ENCODE data around the gene ATF6.
A peak's percentile ranks its signal among the peaks of the same experiment; 100 is the strongest.

ATF6 gene

DNA sequence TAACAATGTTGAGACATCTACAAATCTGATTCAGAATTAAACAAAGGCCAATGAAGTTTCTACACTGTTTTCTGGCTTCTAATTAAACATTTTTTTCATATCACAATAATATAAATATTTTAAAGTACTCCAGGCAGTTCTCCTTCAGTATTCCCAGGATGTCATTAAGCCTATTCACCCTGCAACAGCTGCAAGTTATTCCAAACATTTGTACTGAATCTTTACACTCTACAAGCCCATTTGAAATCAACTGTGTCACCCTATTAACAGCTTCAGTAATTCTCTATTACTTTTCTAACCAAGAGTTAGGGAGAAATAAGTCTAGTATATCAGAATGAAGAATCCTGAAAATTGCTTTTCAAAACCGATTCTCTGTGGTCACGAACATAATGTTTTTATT, 133.0 kb downstream of the ATF6 start:
- DNase-seq, result no peak

DNA sequence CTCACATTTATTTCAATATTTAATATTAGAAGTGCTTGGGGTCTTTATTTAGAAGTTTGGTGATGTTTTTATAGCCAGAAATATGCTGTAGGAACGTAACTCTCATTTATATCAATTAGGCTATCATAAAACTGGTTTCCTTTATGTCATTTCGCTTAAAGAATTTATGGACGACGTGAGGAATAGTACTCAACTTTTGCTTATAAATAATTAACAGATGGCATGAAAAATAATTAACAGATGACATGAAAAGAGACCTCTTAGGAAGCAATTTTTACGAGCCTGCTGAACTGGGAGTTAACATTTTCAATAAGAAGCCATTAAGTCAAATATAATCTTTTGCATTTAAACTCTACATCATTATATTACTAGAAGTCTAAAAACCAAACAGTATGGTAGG, 134.0 kb downstream of the ATF6 start:
- no peak for DNase-seq

DNA sequence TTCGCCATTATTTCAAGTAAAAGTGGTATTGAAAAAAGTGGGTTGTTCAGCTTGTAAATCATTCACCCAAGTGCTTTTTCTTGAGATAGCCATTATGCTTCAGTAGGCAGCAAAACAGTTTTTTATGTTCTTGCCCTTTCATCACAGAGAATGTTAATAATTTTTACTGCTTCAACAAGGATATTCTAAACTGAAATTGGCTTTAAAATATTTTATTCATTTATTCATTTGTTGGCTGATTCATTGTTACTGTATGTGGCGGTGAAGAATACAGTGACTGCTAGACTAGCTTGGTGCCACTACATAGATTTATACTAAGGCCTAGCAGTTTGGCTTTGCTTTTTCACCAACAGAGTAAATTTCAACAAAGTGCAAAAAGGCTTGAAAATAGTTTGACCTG, 136.1 kb downstream of the ATF6 start:
- DNase-seq, result no peak

DNA sequence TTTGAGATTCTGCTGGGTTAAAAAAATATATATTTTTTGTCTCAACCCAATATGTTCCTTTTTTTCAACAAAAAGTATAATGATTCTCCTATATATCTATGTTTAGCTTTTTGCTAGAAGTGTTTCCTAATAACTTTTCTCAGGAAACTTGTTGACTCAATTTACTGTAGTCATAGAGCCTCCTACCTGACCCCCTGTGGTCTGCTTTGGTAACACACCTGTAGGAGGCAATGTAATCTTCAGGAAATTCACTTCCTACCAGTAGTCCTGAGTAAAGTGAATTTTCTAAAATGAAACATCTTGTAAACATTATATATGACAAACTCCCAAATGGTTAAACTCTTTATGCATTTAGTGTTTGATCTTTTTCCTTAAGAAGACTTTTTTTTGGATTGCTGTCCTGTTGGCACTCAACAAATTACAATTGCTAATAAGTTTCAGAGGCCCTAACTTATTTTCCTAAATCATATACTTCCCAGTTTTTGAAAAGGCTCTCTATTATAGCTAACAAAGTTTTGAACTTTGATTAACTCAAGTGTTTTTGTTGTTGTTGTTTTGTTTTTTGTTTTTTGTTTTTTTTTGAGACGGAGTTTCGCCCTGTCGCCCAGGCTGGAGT, 139.3 kb downstream of the ATF6 start:
- DNase-seq, result peak; percentile 55

DNA sequence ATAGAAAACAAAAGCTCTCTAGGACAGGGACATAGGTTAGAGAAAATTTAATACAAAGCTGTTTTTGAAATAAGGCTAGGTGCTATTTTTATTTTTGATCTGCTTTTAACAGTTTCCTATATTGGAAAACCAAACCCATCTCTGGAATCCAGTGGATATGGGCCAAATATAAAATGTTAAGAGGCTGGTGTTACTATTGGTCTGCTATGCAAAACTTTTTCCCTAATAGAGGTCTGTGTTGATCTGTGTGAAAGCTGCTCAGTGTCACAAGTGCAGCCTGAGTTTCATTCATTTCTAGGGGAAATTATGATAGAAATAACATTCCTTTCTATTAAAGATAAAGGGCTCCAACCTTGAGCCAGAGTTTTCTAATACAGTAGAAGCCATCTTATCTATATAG, 141.1 kb downstream of the ATF6 start:
- no peak for DNase-seq

DNA sequence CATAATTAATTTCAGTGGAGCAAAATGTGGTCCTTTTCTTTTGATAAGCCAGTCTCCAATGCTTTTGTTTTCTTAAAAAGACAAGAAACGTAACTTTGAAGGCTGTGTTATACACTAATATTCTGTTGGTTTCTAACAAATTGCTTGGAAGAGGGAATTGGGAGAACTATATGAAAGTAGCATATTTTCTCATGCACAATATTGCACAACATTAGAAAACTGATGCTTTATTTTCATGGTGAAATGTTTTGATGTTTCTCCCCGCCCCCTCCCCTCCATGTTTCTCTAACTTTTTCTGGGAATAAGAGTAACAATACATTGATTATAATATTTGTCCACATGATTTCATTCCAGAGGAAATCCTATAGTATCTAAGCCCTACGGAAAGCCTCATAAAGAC, 142.1 kb downstream of the ATF6 start:
- DNase-seq, result no peak

DNA sequence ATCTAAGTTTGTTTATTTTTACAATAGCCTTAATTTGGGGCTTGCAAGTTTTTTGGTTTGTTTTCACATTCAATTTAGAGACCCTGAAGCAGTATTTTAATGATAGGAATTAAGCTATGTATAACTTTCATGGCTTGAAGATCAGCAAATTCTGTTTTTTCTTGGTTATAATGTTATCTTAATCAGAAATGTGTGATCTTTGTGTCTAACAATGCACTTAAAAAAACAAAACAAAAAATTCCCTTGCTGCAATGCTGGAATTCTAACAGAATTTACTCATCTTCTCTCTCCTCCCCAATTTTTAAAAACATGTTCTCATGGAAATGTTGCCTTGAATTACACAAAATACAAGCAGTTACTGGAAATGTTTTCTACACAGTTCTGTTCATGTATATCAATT, 144.5 kb downstream of the ATF6 start:
- no peak for DNase-seq

- DNase-seq, result no peak
Measured at GRCh38 chr1:161913482-161914140, 147.5 kb downstream of the ATF6 start.

DNA sequence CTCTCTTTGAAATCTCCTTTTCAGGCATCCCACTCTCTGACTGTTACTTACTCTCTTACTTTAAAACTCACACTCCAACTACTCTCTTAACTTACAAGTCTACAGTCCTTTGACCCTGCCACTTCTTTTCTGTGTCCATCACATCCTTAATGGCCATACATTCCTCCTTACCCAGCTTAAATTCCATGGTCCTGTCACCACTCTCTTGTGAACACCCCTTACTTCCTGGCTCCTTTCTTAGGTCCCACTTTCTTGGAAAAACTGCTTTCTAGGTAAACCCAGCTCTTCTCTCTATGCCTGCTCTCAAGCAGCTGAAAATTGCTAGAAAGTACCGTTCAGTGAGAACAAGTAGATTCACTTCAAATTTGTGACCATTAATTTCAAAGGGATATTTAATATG, 148.5 kb downstream of the ATF6 start:
- DNase-seq, result no peak

DNA sequence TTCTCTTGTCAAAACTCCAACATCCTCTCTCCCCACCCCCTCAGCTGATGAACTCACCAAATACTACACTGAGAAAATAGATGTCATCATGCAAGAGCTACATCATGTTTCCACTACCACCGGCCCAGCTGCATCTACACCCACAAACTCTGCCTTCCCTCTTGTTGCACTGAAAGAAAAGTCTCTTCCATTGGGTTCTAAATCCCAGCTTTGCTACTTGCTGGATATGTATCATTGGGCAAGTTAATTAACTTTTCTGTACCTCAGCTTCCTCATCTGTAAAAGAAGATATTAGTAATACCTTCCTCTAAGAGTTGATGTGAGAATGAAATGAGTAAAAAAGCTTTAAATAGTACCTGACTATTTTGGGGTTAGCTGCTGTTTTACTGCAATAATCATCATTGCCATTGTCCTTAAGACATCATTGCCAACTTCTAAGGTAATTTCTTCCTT, 149.0 kb downstream of the ATF6 start:
- DNase-seq, result no peak

GRCh38 chr1:161915978-161916377, 149.9 kb downstream of the ATF6 start:
- no peak for DNase-seq

- DNase-seq, result no peak
Measured at GRCh38 chr1:161919229-161919628, 153.1 kb downstream of the ATF6 start.

DNA sequence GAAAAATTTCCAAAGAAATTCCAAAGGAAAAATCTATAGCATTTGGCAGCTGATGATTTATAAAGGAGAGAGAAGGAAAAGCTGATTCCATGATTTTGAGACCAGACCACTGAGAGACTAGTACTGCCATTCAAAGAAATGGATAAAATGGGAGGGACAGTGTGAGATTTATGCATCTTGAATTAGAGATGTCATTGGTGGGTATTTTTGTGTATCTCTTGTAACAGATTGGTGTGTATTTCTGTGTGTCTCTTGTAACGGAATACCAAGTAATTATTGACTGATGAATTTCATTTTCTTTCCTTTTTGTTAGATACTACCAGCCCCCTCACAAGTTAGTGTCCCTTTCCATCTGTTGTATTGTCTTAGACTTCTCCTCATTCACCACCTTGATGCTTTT, 155.4 kb downstream of the ATF6 start:
- no peak for DNase-seq

DNA sequence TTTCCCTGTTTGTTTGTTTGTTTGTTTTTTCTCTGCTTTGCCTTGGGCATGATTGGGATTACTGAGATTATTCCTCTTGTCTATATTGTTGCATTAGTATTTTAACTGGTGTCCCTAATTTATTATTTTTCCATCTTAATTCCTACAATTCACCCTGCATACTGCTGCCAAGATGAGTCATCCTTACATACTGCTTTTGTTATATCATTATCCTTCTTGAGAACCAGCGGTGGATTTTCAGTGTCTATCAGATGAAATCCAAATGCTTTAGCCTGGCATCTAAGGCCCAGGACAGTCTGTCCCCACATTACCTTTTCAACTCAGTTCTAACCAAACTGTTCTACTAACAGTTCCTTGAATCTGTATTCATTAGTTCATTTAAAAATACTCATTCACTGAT, 155.9 kb downstream of the ATF6 start:
- DNase-seq, result no peak

DNA sequence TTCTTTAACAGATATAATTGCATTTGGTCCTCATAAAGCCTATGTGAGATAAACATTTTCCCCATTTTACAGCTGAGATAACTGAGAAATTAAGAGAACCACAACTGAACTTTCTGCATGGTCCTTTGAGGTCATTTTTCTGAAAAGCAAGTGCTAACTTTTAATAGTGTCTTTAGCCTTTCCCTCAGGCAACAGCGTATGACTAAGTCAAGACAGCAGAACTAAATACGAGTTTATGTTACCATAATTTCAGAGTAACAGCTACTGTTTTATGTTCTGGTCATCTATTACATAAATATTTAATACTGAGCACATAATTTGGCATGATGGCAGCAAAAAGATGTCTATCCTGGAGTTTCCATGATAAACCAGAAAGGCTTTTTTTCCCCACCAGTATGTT, 161.9 kb downstream of the ATF6 start:
- no peak for DNase-seq

GRCh38 chr1:161929137-161929536, 163.0 kb downstream of the ATF6 start:
- DNase-seq, result no peak

- no peak for DNase-seq
Measured at GRCh38 chr1:161930064-161930463, 163.9 kb downstream of the ATF6 start.

DNA sequence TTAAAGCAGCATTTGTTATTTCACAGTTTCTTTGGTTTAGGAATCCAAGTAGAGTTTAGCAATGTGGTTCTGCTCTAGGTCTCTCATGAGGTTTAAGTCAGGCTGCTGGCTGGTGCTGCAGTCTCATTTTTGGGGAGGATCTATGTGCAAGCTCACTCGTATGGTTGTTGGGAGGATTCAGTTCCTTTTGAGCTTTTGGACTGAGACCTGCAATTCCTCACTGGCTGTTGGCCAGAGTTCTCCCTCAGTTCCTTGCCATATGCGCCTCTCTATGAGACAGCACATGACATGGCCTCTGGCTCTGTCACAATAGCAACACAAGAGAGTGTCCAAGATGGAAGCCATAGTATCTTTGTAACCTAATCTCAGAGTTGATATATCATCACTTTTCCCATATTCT, 166.5 kb downstream of the ATF6 start:
- no peak for DNase-seq

DNA sequence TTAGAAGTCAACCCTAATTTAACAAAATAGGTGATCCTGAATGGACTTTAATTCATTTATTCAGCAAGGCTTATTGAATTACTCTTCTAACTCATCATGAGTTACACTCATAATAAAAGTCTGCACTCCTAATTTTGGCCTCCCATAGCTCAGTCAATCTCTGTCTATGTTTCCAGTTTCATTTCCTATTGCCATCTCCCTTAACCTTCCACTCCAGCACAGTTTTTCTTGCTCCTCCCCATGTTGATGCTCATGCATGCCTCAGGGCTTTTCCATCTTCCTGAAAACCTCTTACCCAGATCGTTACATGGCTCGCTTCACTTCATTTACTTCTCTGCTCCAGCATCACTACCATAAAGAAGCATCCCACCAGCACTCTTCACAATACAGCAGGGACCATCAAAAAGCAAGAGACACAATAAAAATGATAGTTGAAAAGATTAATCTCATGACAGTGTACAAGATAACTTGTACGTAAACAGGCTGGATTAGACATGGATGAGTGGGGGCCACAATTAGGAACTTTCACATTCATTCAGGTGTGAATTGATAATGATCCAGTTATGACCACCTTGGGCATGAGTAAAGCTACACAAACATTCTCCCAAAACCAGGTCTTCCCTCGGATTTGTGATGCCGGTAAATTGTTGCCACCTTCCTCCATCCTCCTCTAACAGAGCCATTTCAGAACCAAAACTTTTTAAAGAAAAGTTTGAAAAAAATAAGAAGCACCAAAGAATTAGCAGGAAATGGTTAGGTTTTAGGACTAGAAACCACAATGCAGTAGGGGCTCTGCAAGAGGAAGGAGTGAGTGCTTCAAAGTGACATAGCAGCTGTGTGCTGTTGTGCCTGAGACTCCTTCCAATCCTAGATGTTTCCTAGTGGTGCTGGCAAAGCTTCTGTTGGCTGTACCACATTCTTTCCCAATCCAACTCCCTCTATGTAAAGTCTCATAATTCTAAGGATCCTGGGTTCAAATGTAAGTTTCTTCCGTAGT, 167.8 kb downstream of the ATF6 start:
- DNase-seq, result peak; percentile 43

- DNase-seq, result no peak
Measured at GRCh38 chr1:161935264-161935663, 169.1 kb downstream of the ATF6 start.

DNA sequence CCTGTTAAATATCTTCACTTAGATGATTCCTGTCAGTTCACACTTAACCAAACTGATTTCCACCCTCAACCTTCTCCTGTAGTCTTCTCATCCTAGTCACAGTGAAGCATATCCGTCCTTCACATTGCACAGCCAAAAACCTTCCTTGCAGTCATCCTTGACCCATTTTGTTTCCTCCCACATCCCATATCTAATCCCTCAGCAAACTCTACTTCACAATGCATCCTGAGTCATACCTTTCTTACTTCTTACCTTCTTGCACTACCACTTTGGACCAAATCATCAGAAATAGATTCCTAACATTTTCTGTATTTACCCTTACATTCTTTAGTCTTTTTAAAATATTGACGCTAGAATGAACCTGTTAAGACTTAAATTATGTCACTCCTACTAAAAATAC, 170.7 kb downstream of the ATF6 start:
- no peak for DNase-seq

- DNase-seq, result peak; percentile 12
Measured at GRCh38 chr1:161940866-161941591, 174.9 kb downstream of the ATF6 start.
